Stomach (tissue), 4 donors: ENCODE data around the gene HS6ST3.

ENCODE experiments used
- POLR2A ChIP-seq, 4 donors: fragments of 450-650 bp; IDR thresholded peaks; one replicate each; pipeline ENCODE4 v1.6.1; 2016; ENCODE audit warnings: antibody characterized with exemption in 4 of 4, control low read depth in 2 of 4, mild to moderate bottlenecking in 1 of 4, moderate library complexity in 1 of 4
- TF ChIP-seq, protein P1 (sequence below), 7 experiments: fragments of 450-650 bp in 4 of 7; fragments of 200-600 bp in 3 of 7; sonication (generic) in 3 of 7; IDR thresholded peaks; one replicate each; pipeline ENCODE4 v1.5.1; 2016 to 2019; ENCODE audit warnings: antibody characterized with exemption in 7 of 7, control low read depth in 2 of 7, mild to moderate bottlenecking in 1 of 7

DNA sequence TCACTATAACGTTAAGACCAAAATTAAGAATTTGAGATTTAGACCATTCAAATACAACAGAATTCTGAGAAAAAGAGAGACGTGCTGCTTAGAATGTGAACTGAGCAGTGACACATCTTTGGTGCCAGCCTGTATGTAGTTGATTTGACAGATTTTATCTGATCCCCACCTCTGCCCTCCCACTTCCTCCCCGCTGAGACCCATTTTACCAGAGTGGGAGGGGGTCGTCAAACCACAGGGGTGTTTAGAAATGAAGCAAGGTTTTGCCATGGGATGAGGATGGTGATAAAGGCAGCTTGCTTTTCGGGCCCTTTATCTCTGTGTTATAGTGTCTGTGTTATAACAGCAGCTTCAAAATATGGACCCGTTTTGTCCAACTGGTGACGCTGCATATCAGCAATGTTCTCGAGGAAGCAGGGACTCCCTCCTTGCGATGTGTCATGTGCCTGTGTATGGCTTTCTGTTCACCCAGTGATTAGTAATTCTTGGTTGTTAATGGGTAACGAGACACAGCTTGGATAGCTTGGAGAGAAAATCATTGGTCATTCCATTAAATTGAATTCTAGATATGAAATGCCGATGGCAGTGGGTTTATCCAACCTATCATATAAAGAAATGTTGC is 125.0 kb downstream of the HS6ST3 start:
- TF ChIP-seq POLR2A (IDR thresholded peaks at IDR 0.05) = no peak
- TF ChIP-seq, protein P1, sequence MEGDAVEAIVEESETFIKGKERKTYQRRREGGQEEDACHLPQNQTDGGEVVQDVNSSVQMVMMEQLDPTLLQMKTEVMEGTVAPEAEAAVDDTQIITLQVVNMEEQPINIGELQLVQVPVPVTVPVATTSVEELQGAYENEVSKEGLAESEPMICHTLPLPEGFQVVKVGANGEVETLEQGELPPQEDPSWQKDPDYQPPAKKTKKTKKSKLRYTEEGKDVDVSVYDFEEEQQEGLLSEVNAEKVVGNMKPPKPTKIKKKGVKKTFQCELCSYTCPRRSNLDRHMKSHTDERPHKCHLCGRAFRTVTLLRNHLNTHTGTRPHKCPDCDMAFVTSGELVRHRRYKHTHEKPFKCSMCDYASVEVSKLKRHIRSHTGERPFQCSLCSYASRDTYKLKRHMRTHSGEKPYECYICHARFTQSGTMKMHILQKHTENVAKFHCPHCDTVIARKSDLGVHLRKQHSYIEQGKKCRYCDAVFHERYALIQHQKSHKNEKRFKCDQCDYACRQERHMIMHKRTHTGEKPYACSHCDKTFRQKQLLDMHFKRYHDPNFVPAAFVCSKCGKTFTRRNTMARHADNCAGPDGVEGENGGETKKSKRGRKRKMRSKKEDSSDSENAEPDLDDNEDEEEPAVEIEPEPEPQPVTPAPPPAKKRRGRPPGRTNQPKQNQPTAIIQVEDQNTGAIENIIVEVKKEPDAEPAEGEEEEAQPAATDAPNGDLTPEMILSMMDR (IDR thresholded peaks at IDR 0.05) = no peak
